HG02970 (cell line): ENCODE data around the gene PLRG1.

ENCODE experiments used
- ATAC-seq: cut with Tn5 transposase; IDR thresholded peaks from one replicate; pipeline ENCODE4 v1.9.1; 2021; ENCODE audit warnings: mild to moderate bottlenecking, moderate library complexity, moderate number of reproducible peaks; ENCODE audit not compliant: unreplicated experiment, low FRiP score

PLRG1 gene

GRCh38 chr4:154577324-154577723 is 27.1 kb upstream of the PLRG1 start:
- no peak for ATAC-seq

GRCh38 chr4:154574311-154574710 is 24.1 kb upstream of the PLRG1 start:
- ATAC-seq, result no peak

GRCh38 chr4:154573190-154573870 is 23.1 kb upstream of the PLRG1 start:
- ATAC-seq, result no peak

GRCh38 chr4:154569584-154569983 is 19.4 kb upstream of the PLRG1 start:
- no peak for ATAC-seq

- ATAC-seq, result no peak
These were observed 18.8 kb upstream of the PLRG1 start for GRCh38 chr4:154569028-154569427.

- ATAC-seq, result no peak
These were observed 16.5 kb upstream of the PLRG1 start for GRCh38 chr4:154566639-154567204.

GRCh38 chr4:154565704-154566103 is 15.5 kb upstream of the PLRG1 start:
- ATAC-seq, result no peak

GRCh38 chr4:154564311-154564710 is 14.1 kb upstream of the PLRG1 start:
- no peak for ATAC-seq

GRCh38 chr4:154562697-154563254 is 12.6 kb upstream of the PLRG1 start, which contains the start of gene FGB:
Gene FGB, plus strand, starts transcription at chr4:154563011. Its CDS starts 8 bp downstream, at chr4:154563019.
- ATAC-seq, result no peak

GRCh38 chr4:154560824-154561231 is 10.6 kb upstream of the PLRG1 start:
- ATAC-seq, result no peak

GRCh38 chr4:154560419-154560801 is 10.2 kb upstream of the PLRG1 start:
- no peak for ATAC-seq

GRCh38 chr4:154559494-154560418 is 9.6 kb upstream of the PLRG1 start:
- no peak for ATAC-seq

- no peak for ATAC-seq
These were observed 8.9 kb upstream of the PLRG1 start for GRCh38 chr4:154559141-154559493.

GRCh38 chr4:154551872-154552686 is 1.9 kb upstream of the PLRG1 start:
- ATAC-seq, result peak; percentile 47

- no peak for ATAC-seq
These were observed 4.5 kb downstream of the PLRG1 start for GRCh38 chr4:154545689-154546088.

- ATAC-seq, result no peak
These were observed 7.8 kb downstream of the PLRG1 start for GRCh38 chr4:154542271-154542879.

- ATAC-seq, result no peak
These were observed 15.9 kb downstream of the PLRG1 start for GRCh38 chr4:154534296-154534695.

GRCh38 chr4:154529728-154530519 is 20.3 kb downstream of the PLRG1 start:
- no peak for ATAC-seq

GRCh38 chr4:154528869-154529268 is 21.3 kb downstream of the PLRG1 start:
- no peak for ATAC-seq
